AG04450 (cell line): ENCODE measurements around the gene MFSD11. TPM values are rescaled to one million over a fixed set of nuclear protein-coding genes. Genes with fewer than 3 reads are reported as not detected.
A peak's percentile ranks its signal among the peaks of the same experiment; 100 is the strongest.

ENCODE experiments used
- CTCF ChIA-PET: fragments of 300-600, 350-600 bp; formaldehyde crosslinking; extraction: SDS; loops from one replicate; lab custom pipeline; 2022; ENCODE audit warnings: antibody characterized with exemption, inconsistent platforms; lab: Charles Lee
- POLR2A ChIA-PET: fragments of 350-600 bp; formaldehyde crosslinking; extraction: SDS; loops from one replicate; lab custom pipeline; 2021; ENCODE audit warnings: antibody characterized with exemption, inconsistent platforms; lab: Yijun Ruan, JAX
- DNase-seq: peaks from one replicate; pipeline ENCODE4 v3.0.0-alpha.2; 2011; ENCODE audit warnings: low read depth, low spot score
- H3K27ac ChIP-seq: one replicate; pipeline ENCODE4 v1.5.1; 2012; ENCODE audit warnings: low read depth, low read length, control low read depth
- H3K27me3 ChIP-seq: one replicate; pipeline ENCODE4 v1.6.0; 2012; ENCODE audit warnings: low read length; ENCODE audit not compliant: control insufficient read depth, insufficient read depth
- H3K4me3 ChIP-seq: 2 replicates; pipeline ENCODE4 v1.5.1; 2011; ENCODE audit warnings: mild to moderate bottlenecking, low read depth, low read length, control low read depth
- H3K9me3 ChIP-seq: 2 replicates; pipeline ENCODE4 v1.5.1; 2012; ENCODE audit warnings: low read length; ENCODE audit not compliant: control insufficient read depth, insufficient read depth
- polyA plus RNA-seq: library from polyadenylated mRNA; depleted of rRNA; stranded (reverse); fragments of >200 nt; gene quantifications from 2 replicates; pipeline ENCODE4 v1.2.3, GENCODE V29; 2011
- TF ChIP-seq, protein P1 (sequence below): IDR thresholded peaks from 2 replicates; pipeline ENCODE4 v1.5.1; 2011; ENCODE audit warnings: low read depth, low read length, control low read depth, inconsistent platforms

Gene MFSD11
- polyA plus RNA-seq, 1 experiment, result 21.1 TPM

DNA sequence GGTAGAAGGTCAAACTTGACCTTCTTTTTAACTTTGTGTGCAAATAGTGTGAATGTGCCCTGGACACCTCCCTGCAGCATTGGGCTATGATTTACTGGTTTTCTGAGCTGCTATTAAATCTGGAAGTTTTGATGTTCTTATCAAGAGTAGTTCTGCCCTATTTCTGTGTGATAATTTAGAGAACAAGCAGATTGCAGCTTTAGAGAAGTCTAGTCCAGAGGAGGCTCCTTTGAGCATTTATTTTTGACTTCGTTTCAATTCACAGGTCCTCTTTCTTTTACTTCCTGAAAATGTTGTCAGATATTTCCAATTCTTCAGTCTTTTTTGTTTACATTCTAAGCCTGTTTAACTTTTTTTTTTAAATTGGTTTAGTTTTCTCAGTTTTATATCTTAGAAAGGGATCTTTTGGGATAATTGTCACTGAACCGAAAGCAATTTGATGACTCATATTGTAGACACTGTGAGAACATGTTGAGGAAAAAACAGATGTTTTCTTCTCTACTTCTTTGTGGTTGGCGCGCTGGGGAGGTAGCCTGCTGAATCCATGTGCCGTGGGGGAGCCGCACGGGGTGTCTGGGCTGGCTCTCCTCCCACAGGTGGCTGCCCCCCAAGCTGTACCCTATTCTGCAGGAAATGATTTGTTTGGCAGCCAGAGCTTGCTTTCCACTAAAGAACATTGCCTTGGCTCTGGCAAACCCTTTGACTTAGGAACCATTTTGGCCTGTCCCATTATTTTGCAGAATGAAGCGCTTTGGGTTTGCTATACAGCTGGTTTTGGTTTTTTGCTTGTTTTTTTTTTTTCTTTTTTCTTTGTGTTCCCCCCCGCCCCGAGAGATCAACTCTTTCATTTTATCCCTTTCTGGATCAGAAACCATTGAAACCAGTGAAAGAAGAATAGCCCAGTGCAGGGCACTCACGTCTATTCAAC is 53.4 kb downstream of the MFSD11 start:
- ChIA-PET POLR2A (no interaction called here), CTCF (interaction anchor here (0.6 to 1.0 kb wide), 2 partner anchors 77 to 276 kb away, joined by 3 to 4 read pairs; no protein-coding TSS in a partner anchor)
- H3K9me3 ChIP-seq, result no peaks in the 10 kb centered on the region
- no peaks in the 10 kb centered on the region for H3K27me3 ChIP-seq
- TF ChIP-seq, protein P1, sequence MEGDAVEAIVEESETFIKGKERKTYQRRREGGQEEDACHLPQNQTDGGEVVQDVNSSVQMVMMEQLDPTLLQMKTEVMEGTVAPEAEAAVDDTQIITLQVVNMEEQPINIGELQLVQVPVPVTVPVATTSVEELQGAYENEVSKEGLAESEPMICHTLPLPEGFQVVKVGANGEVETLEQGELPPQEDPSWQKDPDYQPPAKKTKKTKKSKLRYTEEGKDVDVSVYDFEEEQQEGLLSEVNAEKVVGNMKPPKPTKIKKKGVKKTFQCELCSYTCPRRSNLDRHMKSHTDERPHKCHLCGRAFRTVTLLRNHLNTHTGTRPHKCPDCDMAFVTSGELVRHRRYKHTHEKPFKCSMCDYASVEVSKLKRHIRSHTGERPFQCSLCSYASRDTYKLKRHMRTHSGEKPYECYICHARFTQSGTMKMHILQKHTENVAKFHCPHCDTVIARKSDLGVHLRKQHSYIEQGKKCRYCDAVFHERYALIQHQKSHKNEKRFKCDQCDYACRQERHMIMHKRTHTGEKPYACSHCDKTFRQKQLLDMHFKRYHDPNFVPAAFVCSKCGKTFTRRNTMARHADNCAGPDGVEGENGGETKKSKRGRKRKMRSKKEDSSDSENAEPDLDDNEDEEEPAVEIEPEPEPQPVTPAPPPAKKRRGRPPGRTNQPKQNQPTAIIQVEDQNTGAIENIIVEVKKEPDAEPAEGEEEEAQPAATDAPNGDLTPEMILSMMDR, result no peak
- DNase-seq, result no peak
- no peak overlapping the region for H3K4me3 ChIP-seq
- no peak overlapping the region for H3K27ac ChIP-seq

DNA sequence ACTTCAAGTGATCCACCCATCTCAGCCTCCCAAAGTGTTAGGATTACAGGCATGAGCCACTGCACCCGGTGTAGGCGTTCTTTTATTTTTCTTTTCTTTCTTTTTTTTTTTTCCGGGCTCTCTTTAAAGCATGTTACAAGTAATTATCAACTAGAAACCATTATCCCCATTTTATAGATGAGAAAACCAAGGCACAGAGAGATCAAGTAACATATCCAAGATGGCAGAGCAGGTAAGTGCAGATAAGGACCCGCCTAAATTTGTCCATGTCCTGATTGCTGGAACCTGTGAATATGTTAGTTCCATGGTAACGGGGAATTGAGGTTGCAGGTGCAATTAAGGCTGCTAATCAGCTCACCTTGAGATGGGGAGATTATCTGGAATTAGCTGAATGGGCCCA is 54.4 kb downstream of the MFSD11 start:
- no peak overlapping the region for H3K4me3 ChIP-seq
- POLR2A ChIA-PET, result no interaction called here
- H3K27me3 ChIP-seq, result no peaks in the 10 kb centered on the region
- TF ChIP-seq, protein P1, result no peak
- DNase-seq, result no peak
- no peak overlapping the region for H3K27ac ChIP-seq
- CTCF ChIA-PET, result no interaction called here
- H3K9me3 ChIP-seq, result no peaks in the 10 kb centered on the region

GRCh38 chr17:76793775-76794174 is 55.9 kb downstream of the MFSD11 start:
- TF ChIP-seq, protein P1, result peak; percentile 56
- no peak for DNase-seq
- H3K4me3 ChIP-seq, result no peak overlapping the region
- no peak overlapping the region for H3K27ac ChIP-seq
- ChIA-PET CTCF (interaction anchor here (0.7 kb wide), 1 partner anchor 263 kb away, joined by 3 read pairs; no protein-coding TSS in a partner anchor), POLR2A (no interaction called here)
- no peaks in the 10 kb centered on the region for H3K9me3 ChIP-seq
- H3K27me3 ChIP-seq, result no peaks in the 10 kb centered on the region

DNA sequence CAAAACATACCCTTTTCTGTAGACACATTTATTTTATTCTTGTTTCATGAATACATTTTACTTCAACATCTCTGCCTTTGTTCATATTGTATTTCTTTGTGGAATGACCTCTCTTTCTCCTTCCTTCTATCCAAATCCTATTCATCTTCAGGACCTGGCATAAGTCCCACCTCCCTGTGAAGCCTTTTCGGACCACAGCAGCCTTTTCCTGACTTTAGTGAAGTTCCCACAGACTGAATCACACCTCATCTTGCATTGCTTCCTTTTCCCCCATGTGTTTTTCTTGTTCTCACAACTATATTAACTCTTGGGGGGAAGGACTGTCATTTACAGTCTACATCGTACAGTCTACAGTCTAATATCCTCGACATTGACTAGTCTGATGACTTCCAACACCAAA is 58.2 kb downstream of the MFSD11 start:
- no peak overlapping the region for H3K27ac ChIP-seq
- ChIA-PET POLR2A (no interaction called here), CTCF (no interaction called here)
- H3K4me3 ChIP-seq, result no peak overlapping the region
- DNase-seq, result no peak
- no peaks in the 10 kb centered on the region for H3K9me3 ChIP-seq
- TF ChIP-seq, protein P1, result no peak
- no peaks in the 10 kb centered on the region for H3K27me3 ChIP-seq

- DNase-seq, result no peak
- Histone ChIP-seq H3K27ac (no peak overlapping the region), H3K27me3 (no peaks in the 10 kb centered on the region), H3K9me3 (no peaks in the 10 kb centered on the region), H3K4me3 (no peak overlapping the region)
- ChIA-PET CTCF (no interaction called here), POLR2A (no interaction called here)
- TF ChIP-seq, protein P1, result no peak
Observed at GRCh38 chr17:76797241-76797840, 59.4 kb downstream of the MFSD11 start.
